GM12892 (cell line): Measurements from ENCODE around the gene RILP.

ENCODE experiments used
- POLR2A ChIP-seq: IDR thresholded peaks from 2 replicates; pipeline ENCODE4 v1.6.1; 2011; ENCODE audit warnings: low read depth, low read length, control low read depth
- POLR2AphosphoS5 ChIP-seq: IDR thresholded peaks from 2 replicates; pipeline ENCODE4 v1.6.1; 2011; ENCODE audit warnings: low read depth, low read length, control low read depth

DNA sequence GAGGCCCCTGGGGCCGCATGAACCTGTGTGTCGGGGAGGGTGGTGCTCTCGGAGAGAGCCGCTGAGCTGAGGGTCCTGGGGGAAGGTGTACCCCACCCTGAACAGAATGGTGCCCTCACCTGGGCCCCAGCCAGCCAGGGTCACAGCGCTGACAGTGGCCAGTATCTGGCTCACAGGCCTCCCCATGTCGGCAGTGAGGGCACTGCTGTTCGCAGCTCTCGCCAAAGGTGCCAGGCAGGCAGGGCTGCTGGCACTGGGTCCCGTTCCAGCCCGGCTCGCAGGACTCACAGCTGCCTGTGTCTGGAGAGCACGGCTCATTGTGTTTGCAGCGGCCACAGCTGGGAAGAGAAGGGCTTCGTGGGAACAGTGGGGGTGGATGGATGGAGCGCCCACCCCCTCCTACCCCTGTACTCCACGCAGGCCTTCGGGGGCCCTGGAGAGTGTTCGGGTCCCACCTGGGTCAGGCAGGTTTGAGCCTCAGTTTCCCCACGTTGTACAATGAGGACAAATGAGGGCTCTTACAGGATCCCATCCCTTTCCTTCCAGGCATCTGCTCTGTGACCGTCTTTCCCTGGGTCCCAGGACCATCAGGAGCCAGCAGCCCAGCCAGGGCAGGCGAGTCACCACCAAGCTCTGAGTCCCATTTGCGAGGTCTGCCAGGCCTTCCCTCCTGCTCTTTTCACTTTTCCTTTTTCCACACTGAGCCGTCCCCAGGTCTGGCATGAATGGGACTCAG, 9.2 kb downstream of the RILP start:
- TF ChIP-seq POLR2AphosphoS5 (no peak), POLR2A (no peak)
